H1 (cell line): ENCODE measurements around the gene UBE2E1. TPM values are rescaled to one million over a fixed set of nuclear protein-coding genes. Genes with fewer than 3 reads are reported as not detected.

Experiments used
- JUN ChIP-seq: IDR thresholded peaks from 2 replicates; pipeline ENCODE4 v1.6.1; 2011; ENCODE audit warnings: low read depth, mild to moderate bottlenecking, improper control_type of control experiment, low read length
- KDM5A ChIP-seq: fragments of 200-600 bp; IDR thresholded peaks from 2 replicates; pipeline ENCODE4 v1.7.1; 2012; ENCODE audit warnings: mild to moderate bottlenecking, low read length, inconsistent platforms, mixed read lengths
- polyA plus RNA-seq, 7 experiments: library from polyadenylated mRNA; depleted of rRNA in 3 of 7; stranded (reverse) in 5 of 7; unstranded in 2 of 7; fragments of >200 nt in 5 of 7; fragments of 200-250 nt in 2 of 7; gene quantifications; 1 replicate in 5 of 7; 2 replicates in 1 of 7; 4 replicates in 1 of 7; pipeline versions ENCODE4 v1.2.1 to v1.2.3, GENCODE V29; 2011 to 2013; ENCODE audit warnings: missing spikeins in 2 of 7, mixed read lengths in 2 of 7
- total RNA-seq: library from RNA; stranded (reverse); fragmentation: NEBNext Ultra II Directional; extraction: Animal tissue kit (Norgen Biotek cat#: 25700); gene quantifications from 2 replicates; pipeline ENCODE4 v1.2.1, GENCODE V29; 2021
- TF ChIP-seq, protein P1 (sequence below): IDR thresholded peaks from 2 replicates; pipeline ENCODE4 v1.6.1; 2012; ENCODE audit warnings: low read length, inconsistent platforms

UBE2E1 gene
- total and polyA plus RNA-seq, 2 of the 8 experiments (the other 6 are each of a cell fraction or from before 2014, with no cell fraction given) = 109 to 141 TPM

DNA sequence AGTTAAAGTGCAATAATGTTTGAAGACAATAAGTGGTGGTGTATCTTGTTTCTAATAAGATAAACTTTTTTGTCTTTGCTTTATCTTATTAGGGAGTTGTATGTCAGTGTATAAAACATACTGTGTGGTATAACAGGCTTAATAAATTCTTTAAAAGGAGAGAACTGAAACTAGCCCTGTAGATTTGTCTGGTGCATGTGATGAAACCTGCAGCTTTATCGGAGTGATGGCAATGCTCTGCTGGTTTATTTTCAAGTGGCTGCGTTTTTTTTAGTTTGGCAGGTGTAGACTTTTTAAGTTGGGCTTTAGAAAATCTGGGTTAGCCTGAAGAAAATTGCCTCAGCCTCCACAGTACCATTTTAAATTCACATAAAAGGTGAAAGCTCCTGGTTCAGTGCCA is 113.9 kb downstream of the UBE2E1 start (continued):
- TF ChIP-seq JUN (no peak), KDM5A (no peak)
- TF ChIP-seq, protein P1, sequence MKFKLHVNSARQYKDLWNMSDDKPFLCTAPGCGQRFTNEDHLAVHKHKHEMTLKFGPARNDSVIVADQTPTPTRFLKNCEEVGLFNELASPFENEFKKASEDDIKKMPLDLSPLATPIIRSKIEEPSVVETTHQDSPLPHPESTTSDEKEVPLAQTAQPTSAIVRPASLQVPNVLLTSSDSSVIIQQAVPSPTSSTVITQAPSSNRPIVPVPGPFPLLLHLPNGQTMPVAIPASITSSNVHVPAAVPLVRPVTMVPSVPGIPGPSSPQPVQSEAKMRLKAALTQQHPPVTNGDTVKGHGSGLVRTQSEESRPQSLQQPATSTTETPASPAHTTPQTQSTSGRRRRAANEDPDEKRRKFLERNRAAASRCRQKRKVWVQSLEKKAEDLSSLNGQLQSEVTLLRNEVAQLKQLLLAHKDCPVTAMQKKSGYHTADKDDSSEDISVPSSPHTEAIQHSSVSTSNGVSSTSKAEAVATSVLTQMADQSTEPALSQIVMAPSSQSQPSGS = no peak
